Pons (tissue), 1 donor: ENCODE data around the gene FCER1A.
"Not testable (repeated sequence)": the region's sequence is repeated elsewhere in the genome, so short reads cannot be mapped to it uniquely, and the experiment has no call there.

Source experiments
- DNase-seq: peaks from one replicate; pipeline ENCODE4 v3.0.0-alpha.2; 2016; ENCODE audit warnings: low spot score

The FCER1A gene

GRCh38 chr1:159302095-159302494 is at the start of gene FCER1A:
FCER1A (plus strand) TSS chr1:159302336; CDS start chr1:159302365, 29 bp downstream.
- DNase-seq: no peak

GRCh38 chr1:159261311-159261710 is 40.8 kb upstream of the FCER1A start:
- DNase-seq: no peak

GRCh38 chr1:159261721-159262494 is 40.2 kb upstream of the FCER1A start:
- DNase-seq: no peak

GRCh38 chr1:159266832-159267231 is 35.3 kb upstream of the FCER1A start:
- no peak for DNase-seq

- no peak for DNase-seq
These were observed 27.5 kb upstream of the FCER1A start for GRCh38 chr1:159274631-159275030.

- DNase-seq: no peak
These were observed 26.2 kb upstream of the FCER1A start for GRCh38 chr1:159275891-159276290.

- DNase-seq: no peak
These were observed 22.4 kb upstream of the FCER1A start for GRCh38 chr1:159279773-159280172.

- DNase-seq: peak; percentile 22
These were observed 20.0 kb upstream of the FCER1A start for GRCh38 chr1:159282118-159282517.

- no peak for DNase-seq
These were observed 13.1 kb upstream of the FCER1A start for GRCh38 chr1:159289060-159289459.

GRCh38 chr1:159291424-159291823 is 10.7 kb upstream of the FCER1A start:
- DNase-seq: no peak

- DNase-seq: no peak
These were observed 5.3 kb upstream of the FCER1A start for GRCh38 chr1:159296706-159297375.

GRCh38 chr1:159300146-159300545 is 2.0 kb upstream of the FCER1A start:
- no peak for DNase-seq

GRCh38 chr1:159307346-159308020 is 5.3 kb downstream of the FCER1A start:
- no peak for DNase-seq

- no peak for DNase-seq
These were observed 9.5 kb downstream of the FCER1A start for GRCh38 chr1:159311679-159312078.

GRCh38 chr1:159315381-159315780 is 13.2 kb downstream of the FCER1A start:
- no peak for DNase-seq

- DNase-seq: no peak
These were observed 16.8 kb downstream of the FCER1A start for GRCh38 chr1:159318784-159319551.

GRCh38 chr1:159334797-159335196 is 32.7 kb downstream of the FCER1A start:
- no peak for DNase-seq

GRCh38 chr1:159338018-159338417 is 35.9 kb downstream of the FCER1A start:
- DNase-seq: no peak

GRCh38 chr1:159339536-159339935 is 37.4 kb downstream of the FCER1A start:
- DNase-seq: no peak

GRCh38 chr1:159341736-159342135 is 39.6 kb downstream of the FCER1A start:
- DNase-seq: no peak

- no peak for DNase-seq
These were observed 40.8 kb downstream of the FCER1A start for GRCh38 chr1:159342761-159343425.

- DNase-seq: not testable (repeated sequence)
These were observed 47.2 kb downstream of the FCER1A start for GRCh38 chr1:159349374-159349773.
